ENCODE data around the gene COPB1.
"Not testable (repeated sequence)": the region's sequence is repeated elsewhere in the genome, so short reads cannot be mapped to it uniquely, and the experiment has no call there.

Gene COPB1, protein sequence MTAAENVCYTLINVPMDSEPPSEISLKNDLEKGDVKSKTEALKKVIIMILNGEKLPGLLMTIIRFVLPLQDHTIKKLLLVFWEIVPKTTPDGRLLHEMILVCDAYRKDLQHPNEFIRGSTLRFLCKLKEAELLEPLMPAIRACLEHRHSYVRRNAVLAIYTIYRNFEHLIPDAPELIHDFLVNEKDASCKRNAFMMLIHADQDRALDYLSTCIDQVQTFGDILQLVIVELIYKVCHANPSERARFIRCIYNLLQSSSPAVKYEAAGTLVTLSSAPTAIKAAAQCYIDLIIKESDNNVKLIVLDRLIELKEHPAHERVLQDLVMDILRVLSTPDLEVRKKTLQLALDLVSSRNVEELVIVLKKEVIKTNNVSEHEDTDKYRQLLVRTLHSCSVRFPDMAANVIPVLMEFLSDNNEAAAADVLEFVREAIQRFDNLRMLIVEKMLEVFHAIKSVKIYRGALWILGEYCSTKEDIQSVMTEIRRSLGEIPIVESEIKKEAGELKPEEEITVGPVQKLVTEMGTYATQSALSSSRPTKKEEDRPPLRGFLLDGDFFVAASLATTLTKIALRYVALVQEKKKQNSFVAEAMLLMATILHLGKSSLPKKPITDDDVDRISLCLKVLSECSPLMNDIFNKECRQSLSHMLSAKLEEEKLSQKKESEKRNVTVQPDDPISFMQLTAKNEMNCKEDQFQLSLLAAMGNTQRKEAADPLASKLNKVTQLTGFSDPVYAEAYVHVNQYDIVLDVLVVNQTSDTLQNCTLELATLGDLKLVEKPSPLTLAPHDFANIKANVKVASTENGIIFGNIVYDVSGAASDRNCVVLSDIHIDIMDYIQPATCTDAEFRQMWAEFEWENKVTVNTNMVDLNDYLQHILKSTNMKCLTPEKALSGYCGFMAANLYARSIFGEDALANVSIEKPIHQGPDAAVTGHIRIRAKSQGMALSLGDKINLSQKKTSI

DNA sequence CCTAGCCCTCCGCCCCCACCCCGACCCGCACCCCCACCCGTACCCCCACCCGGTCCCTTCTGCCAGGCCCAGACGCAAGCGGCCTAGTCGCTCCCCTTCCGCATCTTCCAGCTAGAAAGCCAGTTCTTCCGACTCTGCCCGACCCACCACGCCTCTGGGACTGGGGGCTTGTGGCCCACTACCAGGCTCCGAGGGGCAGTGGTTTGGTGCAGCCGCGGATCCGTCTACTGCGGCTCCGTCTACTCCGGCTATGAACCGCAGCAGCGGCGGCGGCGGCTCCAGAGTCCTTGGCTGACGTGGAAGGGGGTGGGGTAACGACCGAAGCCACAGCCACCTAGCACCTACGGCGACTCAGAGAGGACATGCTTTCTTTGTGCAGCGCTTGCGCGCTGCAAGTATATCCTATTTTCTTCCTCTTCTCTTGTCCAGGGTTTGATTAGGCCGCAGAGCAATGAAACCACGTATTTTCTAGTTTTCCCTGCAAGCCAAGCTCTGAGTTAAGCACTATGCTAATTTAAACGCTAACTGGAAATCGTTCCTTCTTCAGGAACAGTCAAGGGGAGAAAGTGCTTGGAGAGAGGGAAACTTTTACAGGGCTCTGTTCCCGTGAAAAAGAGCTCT is at the start of gene COPB1:
Gene COPB1 (minus strand): TSS at position 252 of the 621 bp plus-strand sequence. CDS start 883 bp downstream, outside the sequence.
- peak; percentile 90 to 96 for DNase-seq

DNA sequence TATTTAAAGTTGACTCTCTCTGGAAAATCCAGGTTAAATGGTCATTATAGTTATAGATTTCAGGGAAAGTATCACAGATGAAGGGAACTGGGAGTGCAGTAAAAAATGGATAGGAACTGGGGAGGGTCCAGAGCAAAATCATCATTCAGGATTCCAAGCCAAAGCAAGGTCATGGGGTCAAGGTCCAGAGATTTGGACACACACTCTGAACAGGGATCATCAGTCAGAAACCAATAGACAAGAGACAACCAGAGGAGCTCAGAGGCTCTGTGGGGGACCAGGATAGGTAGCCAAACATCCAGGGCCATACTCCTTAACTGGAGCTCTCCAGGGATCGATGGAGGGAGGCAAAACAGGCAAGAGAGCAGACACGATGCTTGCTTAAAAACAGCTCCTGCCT is 47.8 kb upstream of the COPB1 start:
- no peak for DNase-seq

DNA sequence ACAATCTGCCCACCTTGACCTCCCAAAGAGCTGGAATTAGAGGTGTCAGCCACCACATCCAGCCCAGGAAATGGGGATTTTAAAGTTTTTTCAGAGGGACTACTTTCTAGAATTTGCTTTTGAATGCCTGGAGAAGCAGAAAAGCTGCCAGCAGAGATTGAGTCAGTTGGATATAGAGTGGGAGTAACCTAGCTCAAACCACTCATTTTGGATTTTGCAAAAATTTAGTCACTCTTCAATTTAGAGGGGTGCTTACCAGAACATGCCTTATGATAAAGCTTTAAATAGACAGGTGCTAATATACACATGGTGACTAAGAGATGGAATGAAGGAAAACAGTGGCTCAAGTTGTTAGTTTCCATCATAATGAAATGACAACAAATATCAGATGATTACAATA is 47.1 kb upstream of the COPB1 start:
- no peak for DNase-seq

DNA sequence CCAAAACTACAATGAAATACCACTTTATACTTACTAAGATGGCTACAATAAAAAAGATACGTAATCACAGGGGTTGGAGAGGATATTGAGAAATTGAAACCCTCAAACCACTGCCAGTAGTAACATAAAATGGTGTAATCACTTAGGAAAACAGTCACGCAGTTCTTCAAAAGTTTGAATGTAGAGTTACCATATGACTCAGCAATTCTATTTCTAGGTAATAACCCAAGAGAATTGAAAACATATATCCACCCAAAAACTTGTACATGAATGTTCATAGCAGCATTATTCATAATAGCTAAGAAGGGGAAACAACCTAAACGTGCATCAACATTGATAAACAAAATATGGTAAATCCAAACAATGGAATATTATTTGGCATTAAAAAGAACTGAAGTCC is 45.0 kb upstream of the COPB1 start:
- DNase-seq: no peak

DNA sequence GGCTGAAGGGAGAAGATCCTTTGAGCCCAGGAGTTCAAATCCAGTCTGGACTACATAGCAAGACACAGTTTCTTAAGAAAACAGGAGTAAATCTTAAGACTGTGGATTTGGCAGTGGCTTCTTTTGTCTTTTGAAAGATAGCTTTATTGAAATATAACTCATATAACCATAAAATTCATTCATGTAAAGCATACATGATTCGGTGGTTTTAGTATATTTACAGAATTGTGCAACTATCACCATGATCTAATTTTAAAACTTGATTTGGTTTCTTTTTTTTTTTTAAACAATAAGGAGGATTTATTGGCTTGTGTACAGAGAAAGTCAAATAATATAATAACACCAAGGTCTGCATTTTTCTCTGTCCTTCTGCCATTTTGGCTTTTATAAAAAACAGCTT is 43.6 kb upstream of the COPB1 start:
- no peak for DNase-seq

DNA sequence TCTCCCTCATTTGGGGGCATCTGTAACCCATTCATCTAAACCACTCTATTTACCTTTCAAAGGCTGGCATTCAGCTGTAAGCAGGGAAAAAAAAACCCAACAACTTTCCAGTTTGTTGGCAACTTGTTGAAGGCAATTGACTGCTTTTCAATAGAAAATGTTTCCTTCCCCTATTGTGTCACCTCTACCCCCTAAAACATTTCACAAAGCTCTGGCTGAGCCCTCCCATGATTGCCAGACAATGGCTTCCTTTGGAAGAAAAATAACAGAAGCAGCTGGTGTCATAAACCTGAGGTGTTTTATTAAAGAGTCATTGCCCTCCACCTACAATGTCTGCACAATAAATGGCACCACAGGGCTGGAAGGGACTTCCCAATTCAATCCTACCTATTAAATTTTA is 42.7 kb upstream of the COPB1 start:
- DNase-seq: no peak

DNA sequence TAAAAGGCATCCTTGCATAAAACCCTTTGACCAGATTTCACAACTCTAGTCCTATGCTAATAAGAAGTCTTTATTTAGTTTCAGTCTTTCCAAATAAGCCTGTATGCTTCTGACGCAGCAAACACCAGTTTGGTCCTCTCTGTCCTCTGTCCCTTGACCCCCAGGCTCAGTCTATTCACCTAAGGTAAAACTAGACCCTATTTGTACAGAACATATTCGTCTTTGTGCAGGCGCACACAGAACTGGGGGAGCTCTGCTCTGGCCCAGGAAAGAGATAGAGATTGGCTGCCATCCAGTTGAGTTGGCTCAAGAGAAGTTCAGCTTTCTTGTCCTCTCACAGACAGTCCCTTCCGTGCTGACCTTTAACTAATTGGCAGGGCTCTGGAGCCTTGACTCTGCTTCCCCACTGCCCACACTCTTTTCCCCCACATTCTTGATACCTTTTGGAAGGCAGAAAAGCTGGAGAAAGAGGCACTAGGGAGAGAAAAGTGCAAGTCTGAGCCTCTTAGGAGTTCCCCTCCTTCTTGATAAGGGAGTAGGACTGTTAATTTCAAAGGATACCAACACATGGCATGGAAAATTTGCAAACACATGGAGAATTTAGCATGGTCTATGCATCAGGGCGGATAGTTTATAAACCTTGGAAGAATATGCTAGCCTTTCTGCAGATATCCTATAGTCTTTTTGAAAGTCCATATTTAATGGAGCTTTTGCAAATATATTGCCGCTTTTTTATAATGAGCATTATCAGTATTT is 41.8 kb upstream of the COPB1 start:
- DNase-seq: no peak

DNA sequence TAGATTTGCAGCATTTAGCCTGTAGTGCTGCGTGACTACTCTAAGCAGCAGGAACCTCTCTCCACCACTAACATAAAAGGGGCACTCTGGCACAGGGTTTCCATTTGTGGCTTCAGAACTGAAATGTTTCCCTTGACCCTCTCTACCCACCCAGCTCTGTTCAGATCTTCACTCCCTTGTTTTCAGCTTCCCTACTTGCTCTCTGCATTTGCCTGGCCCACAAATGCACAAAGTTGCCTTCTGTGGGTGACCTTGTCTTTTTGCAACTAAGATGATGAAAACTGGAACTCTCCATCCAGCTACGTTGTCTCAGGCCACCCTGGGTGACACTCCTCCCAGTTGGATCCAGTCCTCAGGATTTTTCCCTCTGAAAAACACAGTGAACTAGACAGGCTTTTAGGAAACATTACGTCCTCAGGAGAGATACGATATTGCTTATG is 40.4 kb upstream of the COPB1 start:
- DNase-seq: no peak

DNA sequence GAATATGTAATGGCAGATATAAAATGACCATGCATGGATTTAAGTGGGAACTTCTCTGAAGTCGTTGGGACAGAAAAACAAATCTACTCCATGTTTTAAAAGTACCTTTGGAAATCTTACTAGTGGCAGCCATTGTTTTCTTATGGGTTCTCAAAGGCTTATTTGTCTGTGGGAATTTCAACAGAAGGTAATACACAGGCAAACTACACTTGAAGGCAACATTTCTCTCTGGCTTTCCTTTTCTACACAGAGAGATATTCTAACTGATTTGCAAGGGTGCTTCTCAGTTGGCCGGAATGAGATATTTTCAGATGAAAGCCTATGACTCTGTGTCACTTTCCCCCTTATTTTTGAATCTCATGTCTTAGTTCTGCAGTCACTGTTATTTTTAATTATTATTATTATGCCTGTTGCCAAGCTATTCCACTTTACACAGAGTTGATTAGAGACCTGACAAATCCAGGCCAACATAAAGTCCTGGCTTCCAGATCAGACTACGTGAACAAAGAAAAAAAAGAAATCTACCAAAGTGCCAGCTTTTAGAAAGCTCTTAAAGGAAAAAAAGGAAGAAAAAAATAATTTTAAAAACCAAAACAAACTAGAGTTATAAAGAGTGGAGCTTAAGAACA is 39.4 kb upstream of the COPB1 start:
- DNase-seq: no peak

DNA sequence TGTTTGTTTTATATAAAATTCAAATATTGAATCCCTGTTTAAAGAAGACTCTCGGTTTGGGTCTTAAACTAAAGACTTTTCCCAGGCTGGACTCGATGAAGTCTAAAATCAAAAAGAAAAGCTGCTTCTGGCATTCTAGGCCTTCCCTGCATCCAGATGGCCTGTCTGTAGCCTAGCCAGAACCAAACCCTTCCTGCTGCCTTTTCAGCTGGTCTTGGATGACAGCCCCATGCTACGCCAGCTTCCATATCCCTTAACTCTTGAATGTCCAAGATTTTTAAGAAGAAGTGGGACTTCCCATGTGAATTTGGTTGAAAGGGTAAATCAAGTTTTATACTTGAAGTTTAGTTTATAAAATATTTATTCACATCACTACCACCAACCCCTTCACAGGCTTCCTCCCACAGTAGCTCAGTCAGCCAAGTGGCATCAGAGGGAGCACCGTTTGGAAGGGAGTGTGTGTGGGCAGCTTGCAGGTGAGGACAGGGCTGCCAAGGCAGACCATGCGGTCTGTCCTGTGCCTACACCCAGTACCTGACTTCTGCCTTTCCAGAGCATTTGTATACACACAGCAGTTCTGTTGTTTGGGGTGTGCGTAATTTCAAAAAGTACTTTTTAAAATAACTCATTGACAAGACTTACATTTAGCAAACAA is 38.8 kb upstream of the COPB1 start:
- no peak for DNase-seq

DNA sequence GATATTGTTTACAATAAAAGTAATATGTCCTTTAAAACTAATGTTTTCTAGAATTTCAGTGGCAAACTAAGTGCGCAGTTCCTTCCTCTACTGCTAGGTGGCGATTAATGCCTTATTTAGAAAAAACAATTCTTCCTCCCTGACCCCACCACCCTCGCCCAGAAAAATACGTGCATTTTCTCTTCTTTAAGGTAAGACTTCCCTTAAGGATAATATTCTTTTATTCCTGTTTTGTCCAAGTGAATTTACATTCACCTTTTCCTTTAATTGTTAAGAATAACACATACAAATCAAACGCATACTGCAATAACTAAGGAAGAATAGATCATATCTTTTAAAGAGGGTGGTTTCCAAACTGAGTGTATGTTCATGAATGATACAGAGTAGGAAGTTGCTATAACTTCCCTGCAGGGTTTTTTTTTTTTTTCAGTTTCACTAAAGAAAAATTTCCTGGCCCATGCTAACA is 37.6 kb upstream of the COPB1 start:
- DNase-seq: peak; percentile 27 to 54

DNA sequence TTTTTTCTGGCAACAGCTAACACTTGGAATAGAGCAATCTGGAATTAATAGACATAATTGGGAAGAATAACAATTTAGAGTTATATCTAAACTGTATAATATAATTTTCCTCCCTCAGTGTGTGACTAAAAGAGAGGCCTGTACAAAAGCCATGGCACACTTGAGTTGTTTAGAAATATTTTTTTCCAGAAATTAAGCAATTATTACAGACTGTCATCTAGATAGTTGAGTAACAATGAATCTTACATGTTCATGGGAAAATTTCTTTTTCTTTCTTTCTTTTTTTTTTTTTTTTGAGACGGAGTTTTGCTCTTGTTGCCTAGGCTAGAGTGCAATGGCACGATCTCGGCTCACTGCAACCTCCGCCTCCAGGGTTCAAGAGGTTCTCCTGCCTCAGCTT is 35.6 kb upstream of the COPB1 start:
- not testable (repeated sequence) for DNase-seq

DNA sequence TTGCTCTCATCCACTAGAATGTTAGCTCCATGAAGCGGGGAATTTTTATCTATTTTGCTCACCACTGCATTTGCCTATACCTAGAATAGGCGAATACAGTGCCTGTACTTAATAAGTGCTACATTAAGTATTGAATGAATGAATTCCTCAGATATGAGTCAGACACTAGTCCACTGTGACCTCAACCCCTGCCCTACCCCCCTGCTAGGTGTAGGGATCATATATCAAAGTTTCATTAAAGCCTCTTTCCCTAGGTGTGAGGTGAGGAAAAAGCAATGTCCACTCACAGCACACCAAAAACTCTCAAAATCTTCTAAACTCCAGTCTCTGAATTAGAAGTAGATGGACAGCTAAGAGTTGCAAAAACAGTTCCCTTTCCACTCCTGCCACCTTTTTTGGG is 30.3 kb upstream of the COPB1 start:
- DNase-seq: no peak

DNA sequence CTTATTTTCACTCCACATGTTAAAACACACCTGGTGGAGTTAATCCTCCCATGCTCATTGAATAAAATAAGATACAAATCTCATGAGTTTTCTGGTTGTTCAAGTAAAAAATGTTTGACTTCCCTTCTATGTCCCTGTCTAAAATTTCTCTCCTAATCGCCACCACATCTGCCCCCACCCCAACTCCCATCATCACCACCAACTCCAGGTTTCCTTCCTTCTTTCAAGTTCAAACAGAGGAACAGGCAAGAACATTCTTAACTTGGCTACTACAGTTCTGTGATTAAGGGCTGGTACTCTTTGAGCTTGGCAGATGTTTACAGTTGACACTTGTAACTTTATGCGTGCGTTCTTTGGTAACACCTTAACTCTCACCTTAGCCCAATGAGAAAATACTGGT is 29.7 kb upstream of the COPB1 start:
- no peak for DNase-seq

DNA sequence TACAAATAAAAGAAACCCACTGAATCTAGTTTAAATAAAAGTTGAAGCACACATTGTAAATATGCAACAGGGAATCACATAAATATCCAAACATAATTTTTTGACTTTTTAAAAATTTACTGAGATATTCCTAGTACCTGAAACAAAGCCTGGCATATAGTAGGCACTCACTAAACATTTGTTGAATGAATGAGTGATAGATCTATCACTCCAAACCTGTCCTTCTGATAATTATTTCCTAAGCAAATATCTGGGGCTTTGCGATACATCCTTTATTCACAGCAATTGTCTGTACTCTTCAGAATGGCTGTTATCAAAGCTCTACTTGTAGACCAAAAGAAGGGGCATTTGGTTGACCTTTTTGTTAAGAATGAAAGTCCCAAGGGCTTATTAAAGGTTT is 23.2 kb upstream of the COPB1 start:
- DNase-seq: no peak

DNA sequence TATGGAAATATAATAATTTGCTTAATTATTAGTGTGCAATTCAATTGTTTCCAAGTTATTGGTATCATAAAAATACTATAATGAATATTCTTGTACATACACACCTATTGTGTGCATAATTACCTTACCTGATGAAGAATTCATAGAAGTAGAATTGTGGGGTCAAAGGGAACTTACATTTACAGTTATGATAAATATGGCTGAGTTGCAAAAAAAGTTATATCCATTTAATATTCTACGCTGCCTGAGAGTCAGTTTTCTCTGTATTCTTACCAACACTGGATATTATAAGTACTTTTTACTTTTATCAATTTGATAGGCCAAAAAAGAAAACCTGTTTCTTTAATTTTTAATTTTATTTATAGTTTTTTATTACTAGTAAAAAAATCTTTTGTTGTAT is 22.6 kb upstream of the COPB1 start:
- no peak for DNase-seq

DNA sequence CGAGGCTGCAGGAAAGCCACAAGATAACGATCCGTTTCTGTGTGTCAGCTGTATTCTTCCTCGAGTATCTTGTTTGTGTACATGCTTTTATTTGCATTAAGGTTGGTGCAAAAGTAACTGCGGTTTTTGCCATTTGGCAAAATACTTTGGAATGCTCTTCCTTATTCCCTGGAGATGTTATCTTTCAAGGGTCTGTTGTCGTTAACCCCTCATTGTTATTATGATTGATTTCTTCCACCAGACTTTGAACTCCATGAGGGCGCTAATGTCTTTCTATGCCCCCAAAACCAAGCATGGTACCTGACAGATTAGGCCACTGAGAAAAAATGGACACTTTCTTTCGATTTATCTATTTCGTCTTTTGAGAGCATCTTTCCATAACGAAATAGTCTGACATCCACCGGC is 21.1 kb upstream of the COPB1 start:
- no peak for DNase-seq

DNA sequence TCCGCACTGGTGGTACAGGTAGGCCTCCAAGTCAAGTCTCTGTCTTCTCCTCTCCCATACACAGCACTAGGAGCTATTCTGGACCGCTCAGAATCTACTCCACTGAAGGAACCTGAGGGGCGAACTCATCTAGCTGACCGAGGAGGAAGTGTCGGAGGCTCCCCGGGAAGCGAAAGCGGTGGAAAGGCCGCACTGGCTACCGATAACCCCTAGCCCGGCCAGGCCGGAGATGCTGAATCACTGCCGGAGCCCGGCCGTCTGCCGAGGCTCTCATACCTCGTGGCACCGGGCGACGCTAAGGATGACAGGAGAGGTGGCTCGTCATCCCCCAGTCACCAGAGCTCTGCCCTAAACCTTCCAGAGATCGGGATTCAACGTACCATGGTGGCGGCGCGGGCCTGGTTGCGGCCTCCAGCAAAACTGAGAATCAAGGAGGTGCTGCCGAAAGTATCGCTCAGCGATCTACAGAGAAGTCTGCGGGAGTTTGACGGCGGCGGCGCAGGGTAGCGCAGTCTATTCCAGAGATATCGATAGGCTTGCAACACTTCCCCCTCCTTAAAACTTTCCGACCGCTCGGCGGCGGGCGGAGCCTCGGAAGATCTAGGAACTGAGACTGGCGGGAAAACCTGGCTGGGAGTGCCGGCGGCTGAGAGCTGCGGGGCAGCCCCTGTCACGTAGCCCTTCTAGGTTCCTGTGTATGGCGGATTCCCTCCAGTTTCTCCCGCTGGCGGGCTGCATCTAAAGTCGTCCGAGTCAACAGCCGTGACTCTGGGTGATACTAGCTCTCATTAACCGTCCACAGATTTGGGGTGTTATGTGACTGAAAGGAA is 20.5 kb upstream of the COPB1 start, which contains the start of gene PSMA1:
Gene PSMA1 (minus strand): TSS at position 470 of the 830 bp plus-strand sequence. CDS start 87 bp downstream, at position 383.
- DNase-seq: peak; percentile 97 to 99

DNA sequence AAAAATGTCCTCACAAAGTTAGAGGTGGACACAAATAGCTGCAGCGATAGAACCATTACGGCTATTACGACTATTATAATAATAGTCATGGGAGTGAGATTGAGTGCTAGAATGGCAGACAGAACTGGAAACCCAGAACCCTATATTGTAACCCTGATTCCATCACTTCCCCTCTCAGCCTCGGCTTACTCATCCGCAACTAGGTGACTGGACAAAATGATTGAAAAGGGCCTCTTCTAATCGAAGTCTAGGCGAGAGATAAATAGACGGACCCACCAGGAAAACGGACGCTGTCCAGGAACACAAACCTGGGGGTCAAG is 19.9 kb upstream of the COPB1 start:
- peak in 1 of 2 experiments; percentile 43 for DNase-seq

DNA sequence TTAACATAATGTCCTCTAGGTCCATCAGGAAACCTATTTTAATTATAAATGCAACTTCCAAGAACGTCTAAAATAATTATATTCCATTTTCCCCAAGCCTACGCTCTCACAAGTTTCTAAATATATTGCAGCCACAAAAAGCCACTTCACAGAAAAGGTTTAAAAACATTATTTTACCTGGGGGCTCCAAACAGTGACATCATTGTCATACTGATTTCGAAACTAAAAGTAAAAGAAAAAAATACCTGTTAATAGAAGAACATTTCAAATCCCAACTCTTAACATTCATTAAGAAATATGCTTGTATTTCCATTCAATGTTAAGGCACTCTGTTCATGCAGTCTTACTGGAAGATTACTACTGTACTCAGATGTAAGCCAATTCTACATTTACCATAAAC is 19.2 kb upstream of the COPB1 start:
- no peak for DNase-seq

DNA sequence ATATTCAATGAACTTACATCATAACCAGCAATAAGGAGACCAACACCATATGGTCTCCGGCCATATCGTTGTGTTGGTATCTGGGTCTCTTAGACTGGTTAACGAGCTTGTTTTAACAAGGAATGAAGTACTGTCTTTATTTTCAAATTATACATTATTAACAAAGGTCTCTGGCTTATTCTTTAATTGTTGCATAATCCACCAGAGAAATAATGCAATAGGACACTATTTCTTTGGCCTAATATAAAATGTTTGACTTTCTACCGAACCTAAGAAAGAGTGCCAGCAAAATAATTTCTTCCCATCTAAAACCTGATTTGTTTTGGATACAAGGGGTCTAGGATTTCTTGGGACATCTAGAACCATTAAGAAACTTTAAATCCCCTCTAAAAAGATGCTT is 14.2 kb upstream of the COPB1 start:
- no peak for DNase-seq
